Activated T-cell treated with anti-CD3 and anti-CD28 coated beads, Interleukin-2, amount 50 U/mL, for 48 hours (primary cell): ENCODE measurements around the gene KCNK17.
A peak's percentile ranks its signal among the peaks of the same experiment; 100 is the strongest.

ENCODE experiments used
- DNase-seq, 2 experiments: peaks; one replicate each; pipeline ENCODE4 v3.0.0-alpha.2; 2020

The KCNK17 gene, protein sequence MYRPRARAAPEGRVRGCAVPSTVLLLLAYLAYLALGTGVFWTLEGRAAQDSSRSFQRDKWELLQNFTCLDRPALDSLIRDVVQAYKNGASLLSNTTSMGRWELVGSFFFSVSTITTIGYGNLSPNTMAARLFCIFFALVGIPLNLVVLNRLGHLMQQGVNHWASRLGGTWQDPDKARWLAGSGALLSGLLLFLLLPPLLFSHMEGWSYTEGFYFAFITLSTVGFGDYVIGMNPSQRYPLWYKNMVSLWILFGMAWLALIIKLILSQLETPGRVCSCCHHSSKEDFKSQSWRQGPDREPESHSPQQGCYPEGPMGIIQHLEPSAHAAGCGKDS

GRCh38 chr6:39314273-39314795 lies at the start of gene KCNK17:
Gene KCNK17 (minus strand): TSS chr6:39314419. CDS start chr6:39314320, 99 bp downstream.
- no peak for DNase-seq

GRCh38 chr6:39363280-39363679 lies 49.1 kb upstream of the KCNK17 start:
- no peak for DNase-seq

GRCh38 chr6:39362487-39362865 lies 48.3 kb upstream of the KCNK17 start:
- no peak for DNase-seq

- DNase-seq: peak; percentile 53 to 68
These were observed 47.7 kb upstream of the KCNK17 start for GRCh38 chr6:39361657-39362486.

DNA sequence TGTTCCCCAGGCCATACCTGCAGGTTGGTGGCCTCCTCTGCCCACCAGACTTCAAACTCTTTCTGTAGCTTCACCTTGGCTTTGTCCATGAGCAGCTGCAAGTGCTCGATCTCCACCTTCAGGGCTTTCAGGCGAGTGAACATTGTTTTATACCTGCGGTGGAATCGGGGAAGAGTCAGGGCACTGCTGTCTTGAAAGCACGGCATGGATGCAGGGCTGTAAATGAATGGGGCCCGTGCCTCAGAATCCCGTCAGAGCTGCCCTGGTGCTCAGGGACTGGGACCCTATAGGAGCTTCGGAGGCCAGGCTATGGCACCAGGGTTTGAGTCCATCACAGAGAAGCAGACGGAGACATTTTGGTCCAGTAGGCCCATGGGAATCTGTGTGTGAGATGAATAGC lies 46.2 kb upstream of the KCNK17 start:
- DNase-seq: no peak

- no peak for DNase-seq
These were observed 43.9 kb upstream of the KCNK17 start for GRCh38 chr6:39357998-39358686.

DNA sequence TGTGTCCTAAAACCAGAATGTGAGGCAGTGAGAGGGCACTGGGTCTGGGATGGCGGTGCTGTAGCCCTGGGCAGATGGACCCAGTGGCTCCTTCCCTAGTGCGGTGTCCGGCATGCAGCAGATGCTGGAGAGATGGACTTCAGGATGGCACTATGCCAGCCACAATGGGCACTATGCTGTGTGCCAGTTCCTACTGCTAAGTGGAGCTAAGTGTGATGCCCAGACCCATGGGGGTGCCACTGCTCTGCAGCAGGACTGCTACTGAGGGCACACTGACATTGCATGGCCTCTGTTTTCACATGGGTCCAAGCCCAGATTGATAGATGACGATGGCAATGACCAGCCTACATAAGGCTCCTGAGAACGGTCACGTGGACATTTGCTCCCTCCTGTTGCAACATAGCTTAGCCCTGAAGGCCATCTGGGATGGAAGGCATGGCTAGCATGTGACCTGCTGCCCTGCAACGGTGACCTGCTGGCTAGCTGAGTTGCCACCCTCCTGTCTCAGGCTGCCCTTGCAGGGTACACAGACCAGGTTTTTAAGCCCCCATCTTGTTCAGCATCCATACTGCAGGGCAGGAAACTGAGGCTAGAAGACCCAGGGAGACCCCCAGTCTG lies 39.6 kb upstream of the KCNK17 start:
- no peak for DNase-seq

DNA sequence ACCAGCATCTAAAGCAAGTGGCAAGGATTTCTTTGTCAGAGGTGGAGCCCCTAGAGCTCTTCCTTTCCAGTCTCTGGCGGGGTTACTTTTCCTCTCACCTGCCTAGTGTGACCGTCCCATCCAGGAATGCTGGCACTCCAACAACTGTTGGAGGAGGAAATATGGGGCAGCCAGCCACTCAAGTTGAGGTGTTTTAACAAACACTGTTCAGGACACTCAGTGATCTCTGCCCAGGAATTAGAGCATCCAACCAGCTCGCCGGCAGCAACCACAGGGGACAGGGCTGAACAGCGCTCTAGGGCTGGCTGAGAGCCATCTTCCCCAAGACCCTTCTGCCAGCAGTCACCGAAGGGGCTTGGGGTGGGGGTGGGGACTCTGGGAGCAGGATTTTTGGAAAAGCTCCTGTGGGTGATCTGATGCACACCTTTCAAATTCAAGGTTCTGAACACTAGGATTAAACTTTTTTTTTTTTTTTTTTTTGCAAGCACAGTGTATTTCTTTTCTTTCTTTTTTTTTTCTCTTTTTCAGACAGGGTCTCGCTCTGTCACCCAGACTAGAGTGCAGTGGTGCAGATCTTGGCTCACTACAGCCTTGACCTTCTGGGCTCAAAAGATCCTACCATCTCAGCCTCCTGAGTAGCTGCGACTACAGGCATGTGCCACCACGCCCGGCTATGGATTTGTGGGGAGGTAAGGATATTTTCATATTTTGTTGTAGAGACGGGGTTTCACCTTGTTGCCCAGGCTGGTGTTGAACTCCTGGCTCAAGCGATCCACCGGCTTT lies 36.7 kb upstream of the KCNK17 start:
- no peak for DNase-seq

- no peak for DNase-seq
These were observed 34.5 kb upstream of the KCNK17 start for GRCh38 chr6:39348740-39349139.

DNA sequence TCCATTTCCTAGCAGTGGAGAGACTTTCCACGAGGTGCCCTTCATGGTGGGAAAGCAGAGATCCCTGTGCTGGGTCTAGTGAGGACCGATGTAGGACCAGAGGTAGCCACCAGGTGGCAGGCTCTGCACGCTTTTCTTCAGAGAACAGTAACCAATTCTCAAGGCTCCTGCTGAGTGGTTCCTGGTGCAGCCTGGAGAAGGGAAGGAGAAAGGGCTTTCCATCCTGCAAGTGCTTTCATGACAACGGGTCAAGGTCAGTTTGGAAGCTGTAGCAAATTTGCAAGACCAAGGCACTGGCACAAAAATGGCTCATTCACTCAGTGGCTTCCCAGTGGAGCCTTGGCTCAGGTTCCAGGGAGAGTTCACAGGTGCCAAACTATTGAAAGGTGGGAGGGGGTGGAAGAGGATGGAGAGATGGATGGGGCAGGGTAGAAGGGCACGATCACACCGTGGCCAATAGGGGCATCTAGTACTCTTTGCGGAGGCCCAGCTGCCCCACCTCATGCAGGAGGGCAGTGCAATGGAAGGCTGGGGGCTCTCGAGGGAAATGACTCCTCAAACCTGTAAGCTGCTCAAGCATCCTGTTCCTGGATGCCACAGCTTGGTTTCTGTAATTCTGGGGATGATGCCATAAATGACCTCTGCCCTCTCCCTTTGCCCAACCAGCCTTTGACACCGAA lies 33.8 kb upstream of the KCNK17 start:
- peak; percentile 76 to 77 for DNase-seq

GRCh38 chr6:39347206-39347605 lies 33.0 kb upstream of the KCNK17 start:
- no peak for DNase-seq

DNA sequence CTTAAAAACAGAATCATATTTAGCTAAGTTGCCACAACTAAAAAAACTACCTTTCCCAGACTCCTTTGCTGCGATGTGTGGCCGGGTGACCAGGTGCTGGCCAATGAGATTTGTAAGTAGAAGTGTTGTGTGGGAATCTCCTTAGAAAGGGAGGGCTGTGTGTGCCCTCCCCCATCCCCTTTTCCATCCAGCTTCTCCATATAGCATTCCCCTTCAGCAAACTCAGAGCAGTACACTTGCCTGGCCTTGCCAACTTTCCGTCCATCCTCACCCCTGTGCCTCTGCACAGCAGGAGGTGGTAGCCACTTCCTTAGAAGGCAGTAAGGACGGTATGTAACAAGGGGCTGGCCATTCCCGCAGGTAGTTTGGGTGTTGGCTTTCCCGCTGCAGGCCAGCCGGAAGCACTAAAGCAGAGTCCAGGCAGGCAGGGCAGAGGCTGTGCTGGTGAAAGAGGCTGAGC lies 30.6 kb upstream of the KCNK17 start:
- DNase-seq: no peak

- DNase-seq: no peak
These were observed 29.2 kb upstream of the KCNK17 start for GRCh38 chr6:39343396-39343870.

DNA sequence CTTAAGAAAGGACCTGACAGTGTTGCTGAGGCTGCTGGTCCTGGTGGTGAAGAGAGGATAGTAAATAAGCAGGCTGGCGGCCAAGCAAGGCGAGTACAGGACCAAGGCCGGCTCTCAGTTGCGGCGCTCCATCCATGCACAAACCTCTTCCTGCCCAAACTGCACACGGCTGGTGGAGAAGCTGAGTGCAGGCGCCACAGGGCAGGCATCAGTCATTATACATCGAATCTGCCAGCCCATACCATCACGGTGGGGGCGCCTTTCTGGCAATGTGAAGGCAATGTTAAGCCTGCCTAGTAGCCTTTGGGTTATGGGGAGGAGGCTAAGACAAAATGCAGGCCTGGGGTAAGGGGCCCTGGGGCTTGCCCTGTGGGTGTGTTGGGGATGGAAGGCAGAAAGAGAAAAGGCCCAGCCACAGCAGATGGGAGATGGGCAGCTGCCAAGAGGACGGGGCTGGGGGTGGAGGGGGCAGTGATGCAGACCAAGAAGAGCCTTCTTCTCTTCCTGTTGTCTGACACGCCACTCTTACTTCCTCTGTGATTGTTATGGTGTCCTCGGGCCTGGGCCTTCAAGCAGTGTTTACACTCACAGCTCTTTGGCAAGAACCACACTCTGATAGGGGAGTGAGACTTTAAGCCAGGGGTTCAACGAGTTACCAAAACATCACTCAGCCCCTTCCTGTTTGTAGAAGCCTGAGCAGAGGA lies 28.6 kb upstream of the KCNK17 start:
- DNase-seq: no peak

DNA sequence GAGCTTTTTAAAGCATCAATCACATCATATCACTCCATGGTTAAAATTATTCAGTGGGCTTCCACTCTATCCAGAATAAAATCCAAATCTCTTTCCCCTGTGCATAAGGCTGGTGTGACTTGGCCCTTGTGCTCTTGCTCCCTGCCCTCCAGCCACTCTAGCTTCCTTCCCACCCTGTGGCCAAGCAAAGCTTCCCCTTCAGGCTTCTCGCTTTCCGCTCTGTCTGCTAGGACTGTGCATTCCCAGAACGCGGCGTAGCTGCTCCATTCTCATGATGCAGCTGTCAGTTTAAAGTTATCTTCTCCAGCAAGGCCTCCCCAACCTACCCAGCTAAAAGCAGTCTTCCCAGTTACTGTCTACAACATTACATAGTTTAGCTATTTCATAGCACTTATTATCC lies 27.7 kb upstream of the KCNK17 start:
- DNase-seq: no peak

DNA sequence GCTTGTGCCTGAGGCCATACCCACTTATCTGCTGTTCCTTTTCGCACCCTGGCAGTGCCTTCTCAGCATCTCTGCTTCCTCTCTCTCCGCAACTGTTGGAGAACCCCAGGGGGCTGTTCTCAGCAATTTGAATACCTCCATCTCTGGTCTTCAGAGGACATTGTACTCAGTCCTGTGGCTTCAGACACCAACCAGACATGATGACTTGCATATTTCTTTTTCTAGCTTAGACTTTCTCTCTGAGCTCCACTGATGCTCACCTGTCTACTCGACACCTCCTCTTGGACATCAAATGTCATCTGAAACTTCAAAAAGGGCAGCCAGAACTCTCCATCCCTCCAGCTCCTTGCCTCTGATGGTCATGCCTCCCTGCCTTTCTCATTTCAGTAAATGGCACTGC lies 27.1 kb upstream of the KCNK17 start:
- DNase-seq: no peak

GRCh38 chr6:39339868-39340550 lies 25.8 kb upstream of the KCNK17 start:
- DNase-seq: no peak

DNA sequence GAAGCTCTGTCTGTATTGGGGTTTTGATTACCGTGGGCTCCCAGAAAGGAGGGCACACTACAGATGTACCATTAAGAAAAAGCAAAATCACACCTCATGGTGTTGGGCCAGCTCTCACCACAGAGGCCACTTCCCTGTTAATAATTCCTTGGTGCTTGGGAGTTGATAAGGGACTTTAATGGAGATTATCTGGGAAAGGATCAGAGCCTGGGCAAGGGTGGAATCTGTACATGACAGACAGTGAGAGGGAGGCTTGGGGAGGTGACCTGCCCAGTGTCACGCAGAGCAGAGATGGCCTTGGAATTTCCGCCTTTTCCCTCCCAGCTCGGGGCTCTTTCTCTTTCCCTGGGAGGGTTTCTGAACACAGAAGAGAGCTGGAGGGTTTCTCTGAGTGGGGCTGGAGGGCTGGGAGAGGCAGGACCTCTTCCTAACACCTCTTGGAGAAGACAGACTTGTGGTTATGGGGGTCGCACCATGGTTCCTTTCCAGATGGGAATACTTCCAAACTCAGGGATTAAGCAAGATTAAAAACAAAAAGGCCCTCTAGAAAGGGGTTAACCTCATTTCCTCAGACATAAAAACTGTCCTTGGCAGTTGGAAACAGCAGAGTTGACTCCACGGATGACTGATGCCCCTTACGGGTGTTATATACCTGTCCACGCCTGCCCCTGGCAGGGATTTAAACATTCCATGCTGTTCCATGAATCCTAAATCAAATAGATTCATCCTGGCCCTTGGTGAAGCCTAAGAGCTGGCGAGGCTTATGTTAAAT lies 25.1 kb upstream of the KCNK17 start:
- DNase-seq: no peak

DNA sequence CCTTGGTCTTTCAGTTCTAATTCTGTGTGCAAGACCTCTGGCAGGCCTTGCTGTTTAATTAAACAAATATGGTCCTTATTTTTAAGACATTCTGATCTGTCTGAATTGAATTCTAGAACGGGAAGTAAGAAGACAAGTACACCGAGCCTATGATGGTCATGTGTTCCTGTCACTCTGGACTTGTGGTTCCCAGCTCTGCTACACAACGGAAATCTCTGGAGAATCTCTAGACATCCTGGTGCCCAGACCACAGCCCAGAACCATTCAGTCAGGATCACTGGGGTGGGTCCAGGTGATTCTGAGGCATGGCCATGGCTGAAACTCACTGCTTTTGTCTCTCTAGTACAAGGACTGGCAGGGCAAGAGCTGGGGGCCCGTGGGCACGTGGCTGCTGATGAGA lies 24.2 kb upstream of the KCNK17 start:
- no peak for DNase-seq
